Heart left ventricle (tissue), 16 donors: Measurements from ENCODE around the gene RANBP2. TPM values are rescaled to one million over a fixed set of nuclear protein-coding genes. Genes with fewer than 3 reads are reported as not detected.
"Not testable (repeated sequence)": the region's sequence is repeated elsewhere in the genome, so short reads cannot be mapped to it uniquely, and the experiment has no call there.

ENCODE experiments used
- ATAC-seq, 4 donors: fragments of 200-7000 bp; cut with Tn5 transposase; one replicate each; pipeline ENCODE4 v1.9.1; 2020 to 2022; ENCODE audit warnings: moderate library complexity in 4 of 4, mild to moderate bottlenecking in 3 of 4, moderate number of reproducible peaks in 1 of 4
- DNase-seq, 5 donors: peaks; one replicate each; pipeline ENCODE4 v3.0.0-alpha.2; 2020
- H3K27ac ChIP-seq, 12 donors: fragments of 200-600 bp; sonication (generic) in 4 of 12; one replicate each; pipeline versions ENCODE4 v1.5.0 to v1.8.0; 2016 to 2022; ENCODE audit warnings: mild to moderate bottlenecking in 2 of 12
- H3K27me3 ChIP-seq, 9 donors: fragments of 200-600 bp; sonication (generic) in 2 of 9; one replicate each; pipeline versions ENCODE4 v1.5.1 to v1.8.0; 2016 to 2022; ENCODE audit warnings: mild to moderate bottlenecking in 3 of 9
- H3K36me3 ChIP-seq, 9 donors: fragments of 200-600 bp; sonication (generic) in 2 of 9; one replicate each; pipeline versions ENCODE4 v1.5.0 to v1.8.0; 2018 to 2022; ENCODE audit warnings: mild to moderate bottlenecking in 2 of 9
- H3K4me1 ChIP-seq, 12 donors: fragments of 200-600 bp; sonication (generic) in 4 of 12; one replicate each; pipeline versions ENCODE4 v1.5.0 to v1.8.0; 2016 to 2022; ENCODE audit warnings: mild to moderate bottlenecking in 3 of 12
- H3K4me3 ChIP-seq, 12 donors: fragments of 200-600 bp; sonication (generic) in 4 of 12; one replicate each; pipeline versions ENCODE4 v1.5.0 to v1.8.0; 2017 to 2022; ENCODE audit warnings: mild to moderate bottlenecking in 9 of 12, moderate library complexity in 4 of 12
- H3K9me3 ChIP-seq, 12 donors: fragments of 200-600 bp; sonication (generic) in 4 of 12; one replicate each; pipeline versions ENCODE4 v1.5.0 to v1.8.0; 2016 to 2022; ENCODE audit warnings: mild to moderate bottlenecking in 1 of 12
- CTCF ChIP-seq, 12 donors: fragments of 200-600 bp; sonication (generic) in 4 of 12; IDR thresholded peaks; one replicate each; pipeline versions ENCODE4 v1.5.0 to v1.8.0; 2018 to 2022; ENCODE audit warnings: antibody characterized with exemption in 12 of 12, mild to moderate bottlenecking in 5 of 12
- POLR2A ChIP-seq, 2 donors: fragments of 450-650 bp; IDR thresholded peaks; one replicate each; pipeline ENCODE4 v1.6.1; 2017; ENCODE audit warnings: antibody characterized with exemption in 2 of 2, mild to moderate bottlenecking in 2 of 2, moderate library complexity in 2 of 2
- WGBS, 4 donors: extraction: QIAGEN DNeasy Blood & Tissue Kit in 2 of 4; methylation state at CpG; one replicate each; pipeline versions ENCODE4 v1.1.5 to v1.1.7; 2013 to 2018; 5-methylcytosine and 5-hydroxymethylcytosine counted together
- intact Hi-C, 10 donors: fragments of 100-400 bp; cut with DNase I; formaldehyde crosslinking; loops; one replicate each; pipeline versions ENCODE4 v1.11.1 to v1.14.2; 2022
- long read RNA-seq, 3 donors: library from polyadenylated mRNA; unstranded; transcript quantifications; one replicate each; pipeline ENCODE4 v2.0.0, GENCODE V29; 2020 to 2021
- polyA plus RNA-seq, 2 donors: library from polyadenylated mRNA; stranded (reverse); fragments of 200-250 nt; gene quantifications; one replicate each; pipeline ENCODE4 v1.2.3, GENCODE V29; 2013
- total RNA-seq, 9 donors: library from RNA; depleted of rRNA in 2 of 9; stranded (reverse); fragments of >200 nt in 2 of 9; fragmentation: NEBNext Ultra II Directional in 3 of 9; extraction: Animal tissue kit (Norgen Biotek cat#: 25700) in 3 of 9; gene quantifications; one replicate each; pipeline versions ENCODE4 v1.1.0 to v1.2.4, GENCODE V29; 2016 to 2023
- donor health status: ischemic (EF 13 %, LVEDD 7.1; RV severe dilation, severe dysfunction).
- donor health status: healthy with polysubstance abuse.
- donor health status: DM: no; HTN: yes; CAD: no.
- donor health status: DM: no; HTN: no; CAD: no.
- donor health status: ischemic (EF 25% LVEDD 6.9; RV normal size, moderate dysfunction).
- donor health status: ischemic (EF 25% LVEDD 5.7; RV mildly dilated, moderate dysfunction).
- donor health status: healthy.
- donor health status: DM: yes; HTN: yes; CAD: no.
- donor health status: ischemic (EF 35%, LVEDD 5.7; RV mildly dilated, moderate dysfunction).
- donor health status: nonischemic (EF 11% LVEDD 7.7; RV severe dilation, severe dysfunction).
- donor health status: DM: yes; HTN: yes; CAD: no.
- donor health status: PGD.
- donor health status: ischemic (EF 29% LVEDD 5.4; RV normal size, mild dysfunction).
- donor health status: nonischemic (EF 23%, LVEDD 6.1; RV moderate dilation, normal function).

Gene RANBP2
- total RNA-seq: 10 to 100 TPM; 43.3 to 67.7 (median 52.5) TPM
- 10 to 100 TPM in 1 of 2 donors, 1 to 10 TPM in 1; 9.9 to 16.4 TPM for polyA plus RNA-seq
- long read RNA-seq, donor 1, full-length matches to known transcripts: 1 of 18 reads
- long read RNA-seq, donor 1, partial matches to known transcripts: 11 of 18 reads
- long read RNA-seq, donor 1, other reads (novel, unspliced or antisense): 6 of 18 reads
- long read RNA-seq, donor 2, partial matches to known transcripts: 33 of 43 reads
- long read RNA-seq, donor 2, other reads (novel, unspliced or antisense): 10 of 43 reads
- long read RNA-seq, donor 3, partial matches to known transcripts: 20 of 24 reads
- long read RNA-seq, donor 3, other reads (novel, unspliced or antisense): 4 of 24 reads

- H3K27me3 ChIP-seq: no peaks in the 10 kb centered on the region
- DNase-seq (peak; percentile 95 to 98 (median 97)), ATAC-seq (peak; percentile 96 to 100 (median 100))
- peak within 1 kb of the TSS; percentile 60 to 100 (median 90) for H3K4me3 ChIP-seq
- H3K4me1 ChIP-seq: peaks cover 0 to 33% (median 12%) of the 10 kb centered on the region in 12 donors
- 0 to 1% (median 1%) methylated on average over 27 to 97 of the region's 97 CpGs for WGBS, 4 donors
- H3K9me3 ChIP-seq: no peaks in the 10 kb centered on the region
- intact Hi-C loops: loop anchor here in 1 of 10 donors (10.0 kb wide), 1 partner anchor 105 kb away; no protein-coding TSS in a partner anchor
- no peaks in the 10 kb centered on the region for H3K36me3 ChIP-seq
- peak within 1 kb of the TSS; percentile 89 to 100 (median 95) for H3K27ac ChIP-seq
- no peak for TF ChIP-seq CTCF (IDR thresholded peaks at IDR 0.05)
- TF ChIP-seq POLR2A (IDR thresholded peaks at IDR 0.05): peak; percentile 37 to 94
Measured at GRCh38 chr2:108719149-108720044, at the start of gene RANBP2. Gene RANBP2 (plus strand): TSS chr2:108719482. CDS start chr2:108719607, 125 bp downstream.

GRCh38 chr2:108670282-108670681 is 49.0 kb upstream of the RANBP2 start:
- DNase-seq, intact Hi-C loops, H3K4me3 ChIP-seq, ATAC-seq, H3K27me3 ChIP-seq, H3K9me3 ChIP-seq, H3K27ac ChIP-seq: not testable (repeated sequence)
- Histone ChIP-seq H3K4me1 (peaks cover 0 to 14% (median 0%) of the 10 kb centered on the region in 12 donors), H3K36me3 (peaks cover 0 to 29% (median 19%) of the 10 kb centered on the region in 9 donors)
- 60 to 90% (median 87%) methylated on average over 1 of the region's 1 CpG for WGBS, 4 donors

GRCh38 chr2:108672200-108672805 is 47.0 kb upstream of the RANBP2 start:
- DNase-seq, H3K27ac ChIP-seq, H3K4me3 ChIP-seq, intact Hi-C loops, H3K27me3 ChIP-seq, H3K9me3 ChIP-seq: not testable (repeated sequence)
- WGBS, 4 donors: 47 to 59% (median 53%) methylated on average over 1 to 2 of the region's 6 CpGs
- peak in 1 of 4 donors; percentile 34 for ATAC-seq
- Histone ChIP-seq H3K36me3 (peaks cover 0 to 45% (median 29%) of the 10 kb centered on the region in 9 donors), H3K4me1 (peaks cover 0 to 11% (median 0%) of the 10 kb centered on the region in 12 donors)

GRCh38 chr2:108676522-108676921 is 42.8 kb upstream of the RANBP2 start:
- H3K4me3 ChIP-seq, DNase-seq, intact Hi-C loops, H3K27ac ChIP-seq, H3K27me3 ChIP-seq, ATAC-seq, H3K9me3 ChIP-seq: not testable (repeated sequence)
- Histone ChIP-seq H3K4me1 (peaks cover 0 to 12% (median 0%) of the 10 kb centered on the region in 12 donors), H3K36me3 (peaks cover 0 to 74% (median 56%) of the 10 kb centered on the region in 9 donors)
- 100% methylated on average over 1 of the region's 1 CpG; no CpG with 5 or more reads in 1 of the 4 donors for WGBS, 4 donors

GRCh38 chr2:108677239-108677744 is 42.0 kb upstream of the RANBP2 start:
- H3K4me3 ChIP-seq, H3K27ac ChIP-seq, ATAC-seq, H3K27me3 ChIP-seq, H3K9me3 ChIP-seq, H3K4me1 ChIP-seq, DNase-seq, intact Hi-C loops: not testable (repeated sequence)
- peaks cover 3 to 79% (median 61%) of the 10 kb centered on the region in 9 donors for H3K36me3 ChIP-seq
- 74 to 80% (median 77%) methylated on average over 4 of the region's 4 CpGs for WGBS, 4 donors

- H3K4me1 ChIP-seq, intact Hi-C loops, DNase-seq, H3K9me3 ChIP-seq, H3K27me3 ChIP-seq, H3K4me3 ChIP-seq: not testable (repeated sequence)
- Histone ChIP-seq H3K36me3 (peaks cover 3 to 84% (median 65%) of the 10 kb centered on the region in 9 donors), H3K27ac (peak overlapping the region in 2 of 12 donors; percentile 24 to 39)
- 36 to 43% (median 40%) methylated on average over 4 of the region's 4 CpGs for WGBS, 4 donors
- ATAC-seq: peak; percentile 65 to 92 (median 80)
Measured at GRCh38 chr2:108678198-108678651, 41.1 kb upstream of the RANBP2 start.

- Histone ChIP-seq H3K36me3 (peaks cover 3 to 91% (median 75%) of the 10 kb centered on the region in 9 donors), H3K27ac (peak overlapping the region in 1 of 12 donors; percentile 18)
- 26 to 71% methylated on average over 2 of the region's 2 CpGs; no CpG with 5 or more reads in 2 of the 4 donors for WGBS, 4 donors
- H3K4me3 ChIP-seq, H3K9me3 ChIP-seq, DNase-seq, H3K27me3 ChIP-seq, H3K4me1 ChIP-seq: not testable (repeated sequence)
- intact Hi-C loops: loop anchor here in 1 of 10 donors (10.0 kb wide), 1 partner anchor 104 kb away; the partner anchor contains the start of gene CCDC138
- peak in 1 of 4 donors; percentile 51 for ATAC-seq
Measured at GRCh38 chr2:108680805-108681204, 38.5 kb upstream of the RANBP2 start.

GRCh38 chr2:108688818-108689756 is 30.2 kb upstream of the RANBP2 start:
- not testable (repeated sequence) for H3K27me3 ChIP-seq, DNase-seq, H3K27ac ChIP-seq, H3K4me3 ChIP-seq, H3K4me1 ChIP-seq, H3K9me3 ChIP-seq
- intact Hi-C loops: loop anchor here in 1 of 10 donors (10.0 kb wide), 1 partner anchor 96 kb away; the partner anchor contains the start of gene CCDC138
- peaks cover 0 to 30% (median 19%) of the 10 kb centered on the region in 9 donors for H3K36me3 ChIP-seq
- WGBS, 4 donors: 72 to 88% (median 84%) methylated on average over 4 to 9 of the region's 15 CpGs
- peak in 3 of 4 donors; percentile 38 to 55 (median 48) for ATAC-seq
